Stimulated activated effector memory CD8-positive, alpha-beta T cell treated with anti-CD3 and anti-CD28 coated beads, Interleukin-12 subunit alpha, Interleukin-12 subunit beta, amount 100 ng/mL, for 72 hours (primary cell): Measurements from ENCODE around the gene SARNP.

Experiments used
- ATAC-seq: fragments of 150-1000 bp; cut with Tn5 transposase; 2 replicates; pipeline ENCODE4 v1.10.0; 2021
- DNase-seq, 2 donors: peaks; one replicate each; pipeline ENCODE4 v3.0.0; 2021 to 2022; ENCODE audit warnings: low spot score in 2 of 2
- H3K27ac Mint-ChIP-seq: one replicate; pipeline ENCODE4 v1.8.0; 2022; ENCODE audit warnings: mild to moderate bottlenecking, mixed read lengths
- H3K36me3 Mint-ChIP-seq: one replicate; pipeline ENCODE4 v1.8.0; 2022; ENCODE audit warnings: mild to moderate bottlenecking, mixed read lengths
- H3K4me1 Mint-ChIP-seq: one replicate; pipeline ENCODE4 v1.8.0; 2022; ENCODE audit warnings: mixed read lengths
- H3K4me3 Mint-ChIP-seq: one replicate; pipeline ENCODE4 v1.8.0; 2022; ENCODE audit warnings: mild to moderate bottlenecking, mixed read lengths
- H3K9me3 Mint-ChIP-seq: one replicate; pipeline ENCODE4 v1.8.0; 2022; ENCODE audit warnings: mixed read lengths

SARNP gene

GRCh38 chr12:55729819-55730818, 87.4 kb downstream of the SARNP start:
- Mint-ChIP-seq H3K4me1 (peaks cover 44% of the 10 kb centered on the region), H3K4me3 (peak overlapping the region; percentile 87), H3K36me3 (peaks cover 40% of the 10 kb centered on the region), H3K27ac (peak overlapping the region; percentile 99), H3K9me3 (no peaks in the 10 kb centered on the region)
- DNase-seq (peak; percentile 44 to 85), ATAC-seq (peak; percentile 64)

GRCh38 chr12:55728939-55729818, 88.3 kb downstream of the SARNP start, which contains the start of gene CD63:
Gene CD63, minus strand, starts transcription at chr12:55729009. Its CDS starts 668 bp downstream, at chr12:55728341.
- H3K4me3 Mint-ChIP-seq: peak within 1 kb of the TSS; percentile 87
- H3K4me1 Mint-ChIP-seq: peaks cover 52% of the 10 kb centered on the region

GRCh38 chr12:55728186-55728938, 89.2 kb downstream of the SARNP start:
- H3K9me3 Mint-ChIP-seq: no peaks in the 10 kb centered on the region
- DNase-seq (no peak), ATAC-seq (peak; percentile 5)
- H3K4me3 Mint-ChIP-seq: peak overlapping the region; percentile 87
- peaks cover 57% of the 10 kb centered on the region for H3K36me3 Mint-ChIP-seq
- peak overlapping the region; percentile 99 for H3K27ac Mint-ChIP-seq
- H3K4me1 Mint-ChIP-seq: peaks cover 52% of the 10 kb centered on the region

More at GRCh38 chr12:55728939-55729818, 88.3 kb downstream of the SARNP start, which contains the start of gene CD63:
- Mint-ChIP-seq H3K27ac (peak within 1 kb of the TSS; percentile 99), H3K36me3 (peaks cover 50% of the 10 kb centered on the region), H3K9me3 (no peaks in the 10 kb centered on the region)
- ATAC-seq (peak; percentile 88), DNase-seq (peak; percentile 72 to 91)

GRCh38 chr12:55727643-55728185, 89.8 kb downstream of the SARNP start:
- no peaks in the 10 kb centered on the region for H3K9me3 Mint-ChIP-seq
- peak overlapping the region; percentile 87 for H3K4me3 Mint-ChIP-seq
- peaks cover 57% of the 10 kb centered on the region for H3K36me3 Mint-ChIP-seq
- H3K27ac Mint-ChIP-seq: peak overlapping the region; percentile 94
- ATAC-seq (no peak), DNase-seq (no peak)
- peaks cover 52% of the 10 kb centered on the region for H3K4me1 Mint-ChIP-seq

GRCh38 chr12:55726971-55727370, 90.6 kb downstream of the SARNP start:
- Mint-ChIP-seq H3K4me3 (peak overlapping the region; percentile 87), H3K9me3 (no peaks in the 10 kb centered on the region), H3K4me1 (peaks cover 52% of the 10 kb centered on the region), H3K27ac (peak overlapping the region; percentile 94), H3K36me3 (peaks cover 57% of the 10 kb centered on the region)
- no peak for ATAC-seq
- DNase-seq: no peak

GRCh38 chr12:55725556-55725955, 92.0 kb downstream of the SARNP start:
- DNase-seq (no peak), ATAC-seq (no peak)
- H3K36me3 Mint-ChIP-seq: peaks cover 62% of the 10 kb centered on the region
- peaks cover 48% of the 10 kb centered on the region for H3K4me1 Mint-ChIP-seq
- H3K27ac Mint-ChIP-seq: peak overlapping the region; percentile 32
- H3K4me3 Mint-ChIP-seq: no peak overlapping the region
- no peaks in the 10 kb centered on the region for H3K9me3 Mint-ChIP-seq

- Mint-ChIP-seq H3K27ac (peak overlapping the region; percentile 32), H3K4me1 (peaks cover 41% of the 10 kb centered on the region), H3K36me3 (peaks cover 59% of the 10 kb centered on the region), H3K9me3 (no peaks in the 10 kb centered on the region), H3K4me3 (no peak overlapping the region)
- ATAC-seq: no peak
- no peak for DNase-seq
These were observed 92.6 kb downstream of the SARNP start for GRCh38 chr12:55724940-55725309.

GRCh38 chr12:55724226-55724939, 93.1 kb downstream of the SARNP start:
- Mint-ChIP-seq H3K36me3 (peaks cover 53% of the 10 kb centered on the region), H3K4me3 (no peak overlapping the region), H3K4me1 (peaks cover 36% of the 10 kb centered on the region), H3K9me3 (no peaks in the 10 kb centered on the region), H3K27ac (peak overlapping the region; percentile 64)
- ATAC-seq (no peak), DNase-seq (peak; percentile 38 to 82)

GRCh38 chr12:55723516-55724225, 93.9 kb downstream of the SARNP start:
- H3K4me3 Mint-ChIP-seq: no peak overlapping the region
- peak overlapping the region; percentile 64 for H3K27ac Mint-ChIP-seq
- no peak for DNase-seq
- peaks cover 51% of the 10 kb centered on the region for H3K36me3 Mint-ChIP-seq
- no peak for ATAC-seq
- no peaks in the 10 kb centered on the region for H3K9me3 Mint-ChIP-seq
- H3K4me1 Mint-ChIP-seq: peaks cover 38% of the 10 kb centered on the region

GRCh38 chr12:55722948-55723347, 94.6 kb downstream of the SARNP start:
- H3K9me3 Mint-ChIP-seq: no peaks in the 10 kb centered on the region
- H3K36me3 Mint-ChIP-seq: peaks cover 54% of the 10 kb centered on the region
- H3K4me3 Mint-ChIP-seq: no peak overlapping the region
- no peak overlapping the region for H3K27ac Mint-ChIP-seq
- ATAC-seq (no peak), DNase-seq (no peak)
- H3K4me1 Mint-ChIP-seq: peaks cover 45% of the 10 kb centered on the region

- DNase-seq (no peak), ATAC-seq (no peak)
- no peak overlapping the region for H3K27ac Mint-ChIP-seq
- H3K4me1 Mint-ChIP-seq: peaks cover 44% of the 10 kb centered on the region
- H3K9me3 Mint-ChIP-seq: no peaks in the 10 kb centered on the region
- H3K36me3 Mint-ChIP-seq: peaks cover 54% of the 10 kb centered on the region
- no peak overlapping the region for H3K4me3 Mint-ChIP-seq
These were observed 95.8 kb downstream of the SARNP start for GRCh38 chr12:55721601-55722213.

- Mint-ChIP-seq H3K9me3 (no peaks in the 10 kb centered on the region), H3K27ac (no peak overlapping the region), H3K4me3 (no peak overlapping the region), H3K4me1 (peaks cover 41% of the 10 kb centered on the region), H3K36me3 (peaks cover 54% of the 10 kb centered on the region)
- ATAC-seq: no peak
- no peak for DNase-seq
These were observed 96.6 kb downstream of the SARNP start for GRCh38 chr12:55720894-55721444.

GRCh38 chr12:55720071-55720564, 97.4 kb downstream of the SARNP start, which contains the start of gene RDH5:
Gene RDH5, plus strand, starts transcription at chr12:55720393. Its CDS starts 792 bp downstream, at chr12:55721185.
- no peaks in the 10 kb centered on the region for H3K9me3 Mint-ChIP-seq
- H3K27ac Mint-ChIP-seq: no peak within 1 kb of the TSS
- no peak for ATAC-seq
- DNase-seq: no peak
- H3K4me1 Mint-ChIP-seq: peaks cover 41% of the 10 kb centered on the region
- no peak within 1 kb of the TSS for H3K4me3 Mint-ChIP-seq
- peaks cover 53% of the 10 kb centered on the region for H3K36me3 Mint-ChIP-seq
